A549 (cell line): ENCODE measurements around the gene CHURC1. TPM values are rescaled to one million over a fixed set of nuclear protein-coding genes. Genes with fewer than 3 reads are reported as not detected.

Experiments
- ATAC-seq, 2 experiments: fragments of 200-7000 bp in 1 of 2; fragments of >200 bp in 1 of 2; cut with Nextera tagmentation in 1 of 2; cut with Tn5 transposase in 1 of 2; 3 replicates each; pipeline versions ENCODE4 v1.8.0 to v1.9.1; 2018 to 2020; ENCODE audit warnings: mild to moderate bottlenecking in 1 of 2, moderate library complexity in 1 of 2
- CTCF ChIA-PET: fragments of 300-600 bp; sonication (Branson Sonifier 250); formaldehyde crosslinking; extraction: SDS; loops from one replicate; lab custom pipeline; 2021; ENCODE audit warnings: antibody characterized with exemption, inconsistent platforms; lab: Yijun Ruan, JAX
- POLR2A ChIA-PET: fragments of 350-600 bp; formaldehyde crosslinking; extraction: SDS; loops from one replicate; lab custom pipeline; 2021; ENCODE audit warnings: antibody characterized with exemption, inconsistent platforms; lab: Yijun Ruan, JAX
- DNase-seq, 2 experiments: peaks; one replicate each; pipeline versions ENCODE4 v3.0.0 to v3.0.0-alpha.2; 2011 to 2016; ENCODE audit warnings: low read depth in 1 of 2, low spot score in 1 of 2
- FAIRE-seq: peaks from 2 replicates; lab custom pipeline; 2011; peaks lifted over from hg19 to GRCh38; lab: Jason Lieb, UNC
- H3K27ac ChIP-seq, 2 experiments: fragments of >200 bp; sonication (Bioruptor Twin); formaldehyde crosslinking; 3 replicates each; pipeline ENCODE4 v1.5.1; 2016 to 2017
- H3K4me1 ChIP-seq: fragments of >200 bp; sonication (Bioruptor Twin); formaldehyde crosslinking; 3 replicates; pipeline ENCODE4 v1.6.1; 2016
- H3K4me2 ChIP-seq: fragments of >200 bp; sonication (Bioruptor Twin); formaldehyde crosslinking; 3 replicates; pipeline ENCODE4 v1.6.1; 2016
- H3K4me3 ChIP-seq: fragments of >200 bp; sonication (Bioruptor Twin); formaldehyde crosslinking; 3 replicates; pipeline ENCODE4 v1.5.1; 2016
- H3K9me3 ChIP-seq: fragments of >200 bp; sonication (Bioruptor Twin); formaldehyde crosslinking; 3 replicates; pipeline ENCODE4 v1.6.1; 2016
- CBX2 ChIP-seq: fragments of 200-600 bp; sonication (generic); IDR thresholded peaks from 2 replicates; pipeline ENCODE4 v1.6.1; 2016; ENCODE audit warnings: low read depth, mild to moderate bottlenecking, borderline replicate concordance
- CEBPB ChIP-seq, 2 experiments: fragments of >200 bp in 1 of 2; sonication (Bioruptor Twin) in 1 of 2; formaldehyde crosslinking in 1 of 2; IDR thresholded peaks; 2 replicates each; pipeline ENCODE4 v1.6.1; 2012 to 2016
- CHD2 ChIP-seq: fragments of 150-350 bp; IDR thresholded peaks from 2 replicates; pipeline ENCODE4 v1.6.1; 2014; ENCODE audit warnings: low read length; ENCODE audit not compliant: partially characterized antibody
- E2F6 ChIP-seq: IDR thresholded peaks from 2 replicates; pipeline ENCODE4 v1.6.1; 2012; ENCODE audit warnings: low read depth, borderline replicate concordance
- EHF ChIP-seq: fragments of 250-450 bp; sonication (Bioruptor Pico); IDR thresholded peaks from 2 replicates; pipeline ENCODE4 v1.5.0; 2020; ENCODE audit warnings: mild to moderate bottlenecking
- FOSB ChIP-seq: fragments of 250-450 bp; sonication (Bioruptor Pico); IDR thresholded peaks from 2 replicates; pipeline ENCODE4 v1.5.0; 2020; ENCODE audit warnings: mild to moderate bottlenecking, moderate library complexity
- FOSL2 ChIP-seq, 2 experiments: fragments of 450-650 bp in 1 of 2; fragments of >200 bp in 1 of 2; sonication (Bioruptor Twin) in 1 of 2; formaldehyde crosslinking; IDR thresholded peaks; 2 replicates each; pipeline versions ENCODE4 v1.5.0 to v1.6.1; 2016 to 2020; ENCODE audit warnings: mild to moderate bottlenecking in 1 of 2, moderate library complexity in 1 of 2
- HMGXB4 ChIP-seq: fragments of 250-450 bp; sonication (Bioruptor Pico); IDR thresholded peaks from 2 replicates; pipeline ENCODE4 v1.5.0; 2021; ENCODE audit warnings: mild to moderate bottlenecking, moderate library complexity, borderline replicate concordance
- HOXB13 ChIP-seq: fragments of 250-450 bp; sonication (Bioruptor Pico); IDR thresholded peaks from 2 replicates; pipeline ENCODE4 v1.5.0; 2020; ENCODE audit warnings: low read depth, mild to moderate bottlenecking, moderate library complexity
- HOXB5 ChIP-seq: fragments of 250-450 bp; sonication (Bioruptor Pico); IDR thresholded peaks from 2 replicates; pipeline ENCODE4 v1.5.0; 2020; ENCODE audit warnings: mild to moderate bottlenecking, moderate library complexity
- KDM5A ChIP-seq: fragments of 200-600 bp; sonication (generic); IDR thresholded peaks from 2 replicates; pipeline ENCODE4 v1.6.1; 2016; ENCODE audit warnings: antibody characterized with exemption, mild to moderate bottlenecking
- MAFK ChIP-seq: fragments of 450-650 bp; IDR thresholded peaks from 2 replicates; pipeline ENCODE4 v1.6.1; 2014; ENCODE audit not compliant: partially characterized antibody
- MAZ ChIP-seq: fragments of 150-350 bp; IDR thresholded peaks from 2 replicates; pipeline ENCODE4 v1.6.1; 2014; ENCODE audit warnings: antibody characterized with exemption, low read depth, low read length, borderline replicate concordance
- NPAS2 ChIP-seq: fragments of 250-450 bp; sonication (Bioruptor Pico); IDR thresholded peaks from 2 replicates; pipeline ENCODE4 v1.8.0; 2022; ENCODE audit warnings: mild to moderate bottlenecking, moderate library complexity, borderline replicate concordance
- RARB ChIP-seq: fragments of 250-450 bp; sonication (Bioruptor Pico); IDR thresholded peaks from 2 replicates; pipeline ENCODE4 v1.8.0; 2021; ENCODE audit warnings: mild to moderate bottlenecking, moderate library complexity
- RCOR1 ChIP-seq: fragments of 150-350 bp; IDR thresholded peaks from 2 replicates; pipeline ENCODE4 v1.6.1; 2014; ENCODE audit warnings: antibody characterized with exemption, low read length, low read depth
- RFX5 ChIP-seq: fragments of 450-650 bp; IDR thresholded peaks from 2 replicates; pipeline ENCODE4 v1.7.1; 2014; ENCODE audit warnings: antibody characterized with exemption, mild to moderate bottlenecking, moderate library complexity
- RNF2 ChIP-seq: fragments of 200-600 bp; sonication (generic); IDR thresholded peaks from 2 replicates; pipeline ENCODE4 v1.6.1; 2016; ENCODE audit warnings: low read depth, mild to moderate bottlenecking, antibody characterized with exemption, moderate library complexity, borderline replicate concordance
- SMC3 ChIP-seq: fragments of >200 bp; sonication (Bioruptor Twin); formaldehyde crosslinking; IDR thresholded peaks from 3 replicates; pipeline ENCODE4 v1.6.1; 2018; ENCODE audit warnings: inconsistent platforms
- ZC3H11A ChIP-seq: fragments of 450-650 bp; IDR thresholded peaks from 2 replicates; pipeline ENCODE4 v1.6.1; 2014; ENCODE audit warnings: antibody characterized with exemption, mild to moderate bottlenecking
- ZFP36 ChIP-seq: fragments of 450-650 bp; IDR thresholded peaks from 2 replicates; pipeline ENCODE4 v1.6.1; 2014; ENCODE audit warnings: borderline replicate concordance; ENCODE audit not compliant: partially characterized antibody
- WGBS: methylation state at CpG from one replicate; pipeline ENCODE4 v1.1.6; 2017; ENCODE audit errors: missing lambda C conversion rate; 5-methylcytosine and 5-hydroxymethylcytosine counted together
- polyA plus RNA-seq, 4 experiments: library from polyadenylated mRNA; depleted of rRNA in 3 of 4; stranded (reverse); fragments of >200 nt; fragmentation: RNase III in 1 of 4; extraction: RNeasy Plus Mini Kit Qiagen cat#74134 plus additional on column Dnase treatment in 1 of 4; gene quantifications; 2 replicates in 3 of 4; 3 replicates in 1 of 4; pipeline ENCODE4 v1.2.3, GENCODE V29; 2011 to 2017
- TF ChIP-seq, protein P1 (sequence below): fragments of 200-600 bp; sonication (generic); IDR thresholded peaks from 2 replicates; pipeline ENCODE4 v1.6.1; 2016; ENCODE audit warnings: antibody characterized with exemption, mild to moderate bottlenecking, moderate library complexity
- TF ChIP-seq, protein P2 (sequence below): fragments of >200 bp; sonication (Bioruptor Twin); formaldehyde crosslinking; IDR thresholded peaks from 2 replicates; pipeline ENCODE4 v1.6.1; 2016
- TF ChIP-seq, protein P3 (sequence below): fragments of >200 bp; sonication (Bioruptor Twin); formaldehyde crosslinking; IDR thresholded peaks from 3 replicates; pipeline ENCODE4 v1.5.1; 2016
- TF ChIP-seq, protein P4 (sequence below): fragments of >200 bp; sonication (Bioruptor Twin); formaldehyde crosslinking; IDR thresholded peaks from 3 replicates; pipeline ENCODE4 v1.6.1; 2016

CHURC1 gene
- polyA plus RNA-seq, 2 of the 4 experiments (the other 2 are of a cell fraction): 151 to 153 TPM

DNA sequence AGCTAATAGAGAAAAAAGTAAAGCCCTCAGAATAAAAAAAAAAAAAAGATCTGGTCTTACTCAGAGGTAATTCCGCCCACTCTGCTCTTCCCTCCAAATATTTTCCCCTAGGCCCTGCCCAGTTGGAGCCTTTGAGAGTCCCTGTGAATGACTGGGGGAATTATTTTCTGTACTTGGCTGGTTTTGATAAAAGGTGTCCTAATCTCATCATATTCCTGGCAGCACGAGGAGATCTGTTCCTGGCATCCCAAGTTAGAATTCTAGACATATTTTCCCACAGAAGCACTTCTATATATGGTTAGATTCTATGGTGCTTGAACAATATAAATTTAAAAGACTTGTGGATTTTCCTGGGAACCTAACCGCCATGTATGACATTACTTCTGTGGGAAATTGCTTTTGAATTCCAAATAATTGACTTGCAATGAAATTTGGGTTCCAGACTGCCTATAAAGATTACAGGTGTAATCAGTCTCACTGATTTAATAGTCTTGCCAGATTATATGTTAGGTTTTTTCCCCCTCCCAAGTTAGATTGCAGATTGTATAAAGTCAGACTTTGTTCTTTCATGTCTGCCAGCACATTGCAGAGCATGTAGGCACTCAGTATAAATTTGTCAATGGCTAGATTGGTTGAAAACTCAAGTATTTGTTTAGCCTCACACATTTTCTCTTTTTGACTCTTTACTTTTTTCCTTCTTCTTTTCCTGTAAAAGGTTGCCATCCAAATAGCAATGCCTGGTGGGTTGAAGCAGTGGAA is 16.0 kb downstream of the CHURC1 start:
- no peaks in the 10 kb centered on the region for H3K9me3 ChIP-seq
- TF ChIP-seq CHD2: no peak
- TF ChIP-seq MAFK: no peak
- no peak for TF ChIP-seq CBX2
- TF ChIP-seq, protein P1, sequence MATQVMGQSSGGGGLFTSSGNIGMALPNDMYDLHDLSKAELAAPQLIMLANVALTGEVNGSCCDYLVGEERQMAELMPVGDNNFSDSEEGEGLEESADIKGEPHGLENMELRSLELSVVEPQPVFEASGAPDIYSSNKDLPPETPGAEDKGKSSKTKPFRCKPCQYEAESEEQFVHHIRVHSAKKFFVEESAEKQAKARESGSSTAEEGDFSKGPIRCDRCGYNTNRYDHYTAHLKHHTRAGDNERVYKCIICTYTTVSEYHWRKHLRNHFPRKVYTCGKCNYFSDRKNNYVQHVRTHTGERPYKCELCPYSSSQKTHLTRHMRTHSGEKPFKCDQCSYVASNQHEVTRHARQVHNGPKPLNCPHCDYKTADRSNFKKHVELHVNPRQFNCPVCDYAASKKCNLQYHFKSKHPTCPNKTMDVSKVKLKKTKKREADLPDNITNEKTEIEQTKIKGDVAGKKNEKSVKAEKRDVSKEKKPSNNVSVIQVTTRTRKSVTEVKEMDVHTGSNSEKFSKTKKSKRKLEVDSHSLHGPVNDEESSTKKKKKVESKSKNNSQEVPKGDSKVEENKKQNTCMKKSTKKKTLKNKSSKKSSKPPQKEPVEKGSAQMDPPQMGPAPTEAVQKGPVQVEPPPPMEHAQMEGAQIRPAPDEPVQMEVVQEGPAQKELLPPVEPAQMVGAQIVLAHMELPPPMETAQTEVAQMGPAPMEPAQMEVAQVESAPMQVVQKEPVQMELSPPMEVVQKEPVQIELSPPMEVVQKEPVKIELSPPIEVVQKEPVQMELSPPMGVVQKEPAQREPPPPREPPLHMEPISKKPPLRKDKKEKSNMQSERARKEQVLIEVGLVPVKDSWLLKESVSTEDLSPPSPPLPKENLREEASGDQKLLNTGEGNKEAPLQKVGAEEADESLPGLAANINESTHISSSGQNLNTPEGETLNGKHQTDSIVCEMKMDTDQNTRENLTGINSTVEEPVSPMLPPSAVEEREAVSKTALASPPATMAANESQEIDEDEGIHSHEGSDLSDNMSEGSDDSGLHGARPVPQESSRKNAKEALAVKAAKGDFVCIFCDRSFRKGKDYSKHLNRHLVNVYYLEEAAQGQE: no peak
- no peak for TF ChIP-seq FOSL2 (IDR thresholded peaks at IDR 0.05)
- no peak for TF ChIP-seq FOSL2 (CRISPR knock-in tag; IDR thresholded peaks at IDR 0.05)
- no peak for TF ChIP-seq FOSB (CRISPR knock-in tag)
- TF ChIP-seq HOXB13 (CRISPR knock-in tag): no peak
- TF ChIP-seq HOXB5 (CRISPR knock-in tag): no peak
- no peak for TF ChIP-seq ZFP36
- no peak for TF ChIP-seq EHF (CRISPR knock-in tag)
- no peak for TF ChIP-seq CEBPB (IDR thresholded peaks at IDR 0.05)
- TF ChIP-seq SMC3: no peak
- TF ChIP-seq, protein P2, sequence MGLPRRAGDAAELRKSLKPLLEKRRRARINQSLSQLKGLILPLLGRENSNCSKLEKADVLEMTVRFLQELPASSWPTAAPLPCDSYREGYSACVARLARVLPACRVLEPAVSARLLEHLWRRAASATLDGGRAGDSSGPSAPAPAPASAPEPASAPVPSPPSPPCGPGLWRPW: no peak
- no peak for TF ChIP-seq NPAS2 (CRISPR knock-in tag)
- TF ChIP-seq, protein P3, sequence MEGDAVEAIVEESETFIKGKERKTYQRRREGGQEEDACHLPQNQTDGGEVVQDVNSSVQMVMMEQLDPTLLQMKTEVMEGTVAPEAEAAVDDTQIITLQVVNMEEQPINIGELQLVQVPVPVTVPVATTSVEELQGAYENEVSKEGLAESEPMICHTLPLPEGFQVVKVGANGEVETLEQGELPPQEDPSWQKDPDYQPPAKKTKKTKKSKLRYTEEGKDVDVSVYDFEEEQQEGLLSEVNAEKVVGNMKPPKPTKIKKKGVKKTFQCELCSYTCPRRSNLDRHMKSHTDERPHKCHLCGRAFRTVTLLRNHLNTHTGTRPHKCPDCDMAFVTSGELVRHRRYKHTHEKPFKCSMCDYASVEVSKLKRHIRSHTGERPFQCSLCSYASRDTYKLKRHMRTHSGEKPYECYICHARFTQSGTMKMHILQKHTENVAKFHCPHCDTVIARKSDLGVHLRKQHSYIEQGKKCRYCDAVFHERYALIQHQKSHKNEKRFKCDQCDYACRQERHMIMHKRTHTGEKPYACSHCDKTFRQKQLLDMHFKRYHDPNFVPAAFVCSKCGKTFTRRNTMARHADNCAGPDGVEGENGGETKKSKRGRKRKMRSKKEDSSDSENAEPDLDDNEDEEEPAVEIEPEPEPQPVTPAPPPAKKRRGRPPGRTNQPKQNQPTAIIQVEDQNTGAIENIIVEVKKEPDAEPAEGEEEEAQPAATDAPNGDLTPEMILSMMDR: no peak
- no peak for TF ChIP-seq RCOR1
- no peak for TF ChIP-seq E2F6
- no peak for TF ChIP-seq MAZ
- TF ChIP-seq ZC3H11A: no peak
- TF ChIP-seq, all 56 proteins: peak for 0
- ATAC-seq: no peak
- 91% methylated on average over 3 of the region's 3 CpGs for WGBS
- Histone ChIP-seq H3K4me2 (no peak overlapping the region), H3K27ac (no peak overlapping the region), H3K4me3 (no peak overlapping the region), H3K4me1 (no peaks in the 10 kb centered on the region; the same call in 2 of the 3 replicates)
- ChIA-PET POLR2A (no interaction called here), CTCF (interaction anchor here (1.3 kb wide), 1 partner anchor 89 kb away, joined by 3 read pairs; no protein-coding TSS in a partner anchor)
- no peak for FAIRE-seq
- DNase-seq: no peak

- no peak overlapping the region for H3K4me3 ChIP-seq
- POLR2A ChIA-PET: no interaction called here
- H3K9me3 ChIP-seq: no peaks in the 10 kb centered on the region
- no peak for DNase-seq
- no peak for ATAC-seq
- H3K27ac ChIP-seq: no peak overlapping the region
- peaks cover 1% of the 10 kb centered on the region; the same call in 2 of the 3 replicates for H3K4me1 ChIP-seq
- no peak overlapping the region for H3K4me2 ChIP-seq
- CTCF ChIA-PET: interaction anchor here (0.6 to 1.3 kb wide), 4 partner anchors 89 to 182 kb away, joined by 3 to 5 read pairs (median 3); no protein-coding TSS in a partner anchor
- no peak for FAIRE-seq
- 98% methylated on average over 2 of the region's 2 CpGs for whole genome bisulfite sequencing
- TF ChIP-seq RNF2: no peak
- TF ChIP-seq RARB (CRISPR knock-in tag): no peak
- TF ChIP-seq KDM5A: no peak
- no peak for TF ChIP-seq HMGXB4 (CRISPR knock-in tag)
- TF ChIP-seq CEBPB (IDR thresholded peaks at IDR 0.05): no peak
- TF ChIP-seq, protein P4, sequence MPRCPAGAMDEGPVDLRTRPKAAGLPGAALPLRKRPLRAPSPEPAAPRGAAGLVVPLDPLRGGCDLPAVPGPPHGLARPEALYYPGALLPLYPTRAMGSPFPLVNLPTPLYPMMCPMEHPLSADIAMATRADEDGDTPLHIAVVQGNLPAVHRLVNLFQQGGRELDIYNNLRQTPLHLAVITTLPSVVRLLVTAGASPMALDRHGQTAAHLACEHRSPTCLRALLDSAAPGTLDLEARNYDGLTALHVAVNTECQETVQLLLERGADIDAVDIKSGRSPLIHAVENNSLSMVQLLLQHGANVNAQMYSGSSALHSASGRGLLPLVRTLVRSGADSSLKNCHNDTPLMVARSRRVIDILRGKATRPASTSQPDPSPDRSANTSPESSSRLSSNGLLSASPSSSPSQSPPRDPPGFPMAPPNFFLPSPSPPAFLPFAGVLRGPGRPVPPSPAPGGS: no peak
- TF ChIP-seq RFX5: no peak
Measured at GRCh38 chr14:64931123-64931522, 16.9 kb downstream of the CHURC1 start.
